Endothelial cell of umbilical vein (primary cell): ENCODE results near the gene LMTK2. TPM values are rescaled to one million over a fixed set of nuclear protein-coding genes. Genes with fewer than 3 reads are reported as not detected.
A peak's percentile ranks its signal among the peaks of the same experiment; 100 is the strongest.

Source experiments
- BruUV-seq: library from RNA; stranded (reverse); fragments of 400-500 nt; replicated peaks from 2 replicates; lab custom pipeline; 2021; lab: Mats Ljungman, UMichigan
- CTCF ChIA-PET: fragments of 300-600, 350-600 bp; sonication (Branson Sonifier 250); formaldehyde crosslinking; loops from one replicate; lab custom pipeline; 2021; ENCODE audit warnings: antibody characterized with exemption, inconsistent platforms; lab: Charles Lee
- POLR2A ChIA-PET: fragments of 300-600, 350-600 bp; sonication (Branson Sonifier 250); formaldehyde crosslinking; loops from one replicate; lab custom pipeline; 2021; ENCODE audit warnings: antibody characterized with exemption, inconsistent platforms; lab: Charles Lee
- DNase-seq: peaks from one replicate; pipeline ENCODE4 v3.0.0-alpha.2; 2011; ENCODE audit warnings: low read depth, low spot score
- FAIRE-seq: peaks from 2 replicates; lab custom pipeline; 2011; peaks lifted over from hg19 to GRCh38; lab: Jason Lieb, UNC
- H2AFZ ChIP-seq: 2 replicates; pipeline ENCODE4 v1.6.0; 2012; ENCODE audit warnings: low read depth, low read length, control low read depth, inconsistent platforms
- H3K27ac ChIP-seq: 2 replicates; pipeline ENCODE4 v1.5.1; 2011; ENCODE audit warnings: low read depth, mild to moderate bottlenecking, control low read depth, low read length, moderate library complexity; ENCODE audit not compliant: insufficient read depth
- H3K27me3 ChIP-seq, 2 experiments: 2 replicates each; pipeline versions ENCODE4 v1.6.0 to v1.6.1; 2011; ENCODE audit warnings: low read length in 2 of 2, mixed read lengths in 1 of 2; ENCODE audit not compliant: control insufficient read depth in 2 of 2, insufficient read depth in 2 of 2
- H3K36me3 ChIP-seq, 2 experiments: 2 replicates in 1 of 2; 3 replicates in 1 of 2; pipeline ENCODE4 v1.5.1; 2011; ENCODE audit warnings: low read length in 2 of 2, mild to moderate bottlenecking in 1 of 2, moderate library complexity in 1 of 2; ENCODE audit not compliant: control insufficient read depth in 2 of 2, insufficient read depth in 2 of 2; ENCODE audit errors: extremely low read depth in 1 of 2
- H3K4me1 ChIP-seq: 3 replicates; pipeline ENCODE4 v1.5.1; 2011; ENCODE audit warnings: mild to moderate bottlenecking, low read length; ENCODE audit not compliant: control insufficient read depth, insufficient read depth; ENCODE audit errors: extremely low read depth
- H3K4me2 ChIP-seq: 2 replicates; pipeline ENCODE4 v1.6.1; 2011; ENCODE audit warnings: low read length, control low read depth, mixed read lengths; ENCODE audit not compliant: insufficient read depth
- H3K4me3 ChIP-seq, 3 experiments: fragments of 200-600 bp in 1 of 3; sonication (generic), shearing (Covaris generic) in 1 of 3; replicated peaks in 1 of 3; 2 replicates each; pipeline ENCODE4 v1.5.1; 2011 to 2016; ENCODE audit warnings: control low read depth in 3 of 3, low read length in 3 of 3, mild to moderate bottlenecking in 2 of 3, inconsistent platforms in 1 of 3, low read depth in 1 of 3, moderate library complexity in 1 of 3; ENCODE audit not compliant: insufficient read depth in 1 of 3
- H3K79me2 ChIP-seq: 2 replicates; pipeline ENCODE4 v1.6.0; 2012; ENCODE audit warnings: low read length, inconsistent platforms; ENCODE audit not compliant: control insufficient read depth, insufficient read depth
- H3K9ac ChIP-seq: replicated peaks from 2 replicates; pipeline ENCODE3; 2011; ENCODE audit warnings: low read length, control low read depth; ENCODE audit not compliant: insufficient read depth; ENCODE audit errors: extremely low read depth
- H3K9me1 ChIP-seq: replicated peaks from 3 replicates; pipeline ENCODE4 v1.6.0; 2011; ENCODE audit warnings: mild to moderate bottlenecking, low read length; ENCODE audit not compliant: control insufficient read depth, insufficient read depth; ENCODE audit errors: extremely low read depth
- H3K9me3 ChIP-seq: replicated peaks from 2 replicates; pipeline ENCODE4 v1.5.1; 2012; ENCODE audit warnings: low read length, inconsistent platforms; ENCODE audit not compliant: control insufficient read depth, insufficient read depth
- H4K20me1 ChIP-seq: replicated peaks from 2 replicates; pipeline ENCODE3; 2011; ENCODE audit warnings: mild to moderate bottlenecking, low read length; ENCODE audit not compliant: control insufficient read depth, insufficient read depth; ENCODE audit errors: extremely low read depth
- EZH2 ChIP-seq: IDR thresholded peaks from 2 replicates; pipeline ENCODE4 v1.6.1; 2012; ENCODE audit warnings: borderline replicate concordance, low read depth, mild to moderate bottlenecking, moderate library complexity, low read length, inconsistent platforms; ENCODE audit not compliant: severe bottlenecking
- FOS ChIP-seq: IDR thresholded peaks from 2 replicates; pipeline ENCODE4 v1.6.1; 2011; ENCODE audit warnings: mild to moderate bottlenecking, low read length, moderate library complexity, borderline replicate concordance; ENCODE audit not compliant: insufficient read depth
- GATA2 ChIP-seq: IDR thresholded peaks from 2 replicates; pipeline ENCODE4 v1.7.0; 2011; ENCODE audit warnings: low read depth, mild to moderate bottlenecking, moderate library complexity, mixed read lengths, low read length; ENCODE audit not compliant: insufficient read length, insufficient read depth
- JUN ChIP-seq: IDR thresholded peaks from 2 replicates; pipeline ENCODE4 v1.6.1; 2011; ENCODE audit warnings: borderline replicate concordance, low read depth; ENCODE audit not compliant: insufficient read length, insufficient read depth
- MYC ChIP-seq: IDR thresholded peaks from one replicate; pipeline ENCODE4 v1.6.1; 2011; ENCODE audit warnings: mild to moderate bottlenecking, low read depth, low read length
- POLR2A ChIP-seq: IDR thresholded peaks from 2 replicates; pipeline ENCODE4 v1.6.1; 2012; ENCODE audit warnings: low read depth, mild to moderate bottlenecking, control low read depth, low read length
- POLR2AphosphoS5 ChIP-seq: IDR thresholded peaks from 2 replicates; pipeline ENCODE4 v1.6.1; 2012; ENCODE audit warnings: low read depth, mild to moderate bottlenecking, control low read depth, low read length, moderate library complexity; ENCODE audit not compliant: insufficient read depth
- dilution Hi-C: fragments of 300-500 bp; cut with MboI; formaldehyde crosslinking; loops from one replicate; pipeline ENCODE4 v1.15.0; 2019; ENCODE audit warnings: low sequenced_read_pairs; ENCODE audit not compliant: extremely low pct_ligation_motif_present
- intact Hi-C: fragments of 100-400 bp; cut with micrococcal nuclease; formaldehyde crosslinking; loops from one replicate; pipeline ENCODE4 v1.10.0; 2022
- polyA plus RNA-seq, 4 experiments: library from polyadenylated mRNA; depleted of rRNA in 3 of 4; stranded (reverse) in 3 of 4; unstranded in 1 of 4; fragments of >200 nt; gene quantifications; 2 replicates each; pipeline versions ENCODE4 v1.2.1 to v1.2.3, GENCODE V29; 2011 to 2012; ENCODE audit warnings: missing spikeins in 1 of 4
- total RNA-seq: library from RNA; stranded (reverse); gene quantifications from 2 replicates; pipeline ENCODE4 v1.2.3, GENCODE V29; 2021
- TF ChIP-seq, protein P1 (sequence below), 2 donors: IDR thresholded peaks; 1 replicate in 1 of 2; 2 replicates in 1 of 2; pipeline ENCODE4 v1.5.1; 2011; ENCODE audit warnings: low read length in 2 of 2, mild to moderate bottlenecking in 2 of 2, moderate library complexity in 2 of 2, control low read depth in 1 of 2, inconsistent platforms in 1 of 2, low read depth in 1 of 2; ENCODE audit not compliant: insufficient read depth in 1 of 2; ENCODE audit errors: extremely low read depth in 1 of 2
- TF ChIP-seq, protein P2 (sequence below): IDR thresholded peaks from 2 replicates; pipeline ENCODE4 v1.6.1; 2011; ENCODE audit not compliant: insufficient read depth, insufficient read length

LMTK2 gene
- total and polyA plus RNA-seq, 2 donors (not counting 3 experiments of a cell fraction or from before 2014, with no cell fraction given) = 5.9 to 13.8 TPM

DNA sequence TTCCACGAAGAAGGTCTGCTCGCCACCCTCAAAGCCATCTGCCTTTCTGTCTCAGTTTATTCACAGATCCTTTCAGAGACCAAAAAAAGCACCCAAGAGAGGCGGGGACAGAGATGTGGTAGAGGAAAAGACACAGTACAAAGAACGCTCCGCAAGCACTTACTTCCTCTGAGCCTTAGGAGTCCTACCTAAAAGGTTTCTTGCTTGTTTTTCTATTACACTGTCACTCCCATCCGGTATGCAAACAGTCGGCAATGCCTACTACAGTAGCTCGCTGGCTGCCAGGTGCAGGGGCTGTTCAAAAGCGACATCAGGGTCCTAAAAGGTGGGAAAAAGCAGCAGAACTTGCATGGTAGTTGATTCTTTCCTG, 144.6 kb downstream of the LMTK2 start:
- no peak for TF ChIP-seq JUN
- TF ChIP-seq MYC = no peak
- TF ChIP-seq GATA2 = no peak
- TF ChIP-seq, protein P1, sequence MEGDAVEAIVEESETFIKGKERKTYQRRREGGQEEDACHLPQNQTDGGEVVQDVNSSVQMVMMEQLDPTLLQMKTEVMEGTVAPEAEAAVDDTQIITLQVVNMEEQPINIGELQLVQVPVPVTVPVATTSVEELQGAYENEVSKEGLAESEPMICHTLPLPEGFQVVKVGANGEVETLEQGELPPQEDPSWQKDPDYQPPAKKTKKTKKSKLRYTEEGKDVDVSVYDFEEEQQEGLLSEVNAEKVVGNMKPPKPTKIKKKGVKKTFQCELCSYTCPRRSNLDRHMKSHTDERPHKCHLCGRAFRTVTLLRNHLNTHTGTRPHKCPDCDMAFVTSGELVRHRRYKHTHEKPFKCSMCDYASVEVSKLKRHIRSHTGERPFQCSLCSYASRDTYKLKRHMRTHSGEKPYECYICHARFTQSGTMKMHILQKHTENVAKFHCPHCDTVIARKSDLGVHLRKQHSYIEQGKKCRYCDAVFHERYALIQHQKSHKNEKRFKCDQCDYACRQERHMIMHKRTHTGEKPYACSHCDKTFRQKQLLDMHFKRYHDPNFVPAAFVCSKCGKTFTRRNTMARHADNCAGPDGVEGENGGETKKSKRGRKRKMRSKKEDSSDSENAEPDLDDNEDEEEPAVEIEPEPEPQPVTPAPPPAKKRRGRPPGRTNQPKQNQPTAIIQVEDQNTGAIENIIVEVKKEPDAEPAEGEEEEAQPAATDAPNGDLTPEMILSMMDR (IDR thresholded peaks at IDR 0.05; ENCODE audit: extremely low read depth in 1 of 2, insufficient read depth in 1 of 2, low read depth in 1 of 2, low read length in 2 of 2) = no peak
- no peak for TF ChIP-seq EZH2
- TF ChIP-seq FOS = no peak
- TF ChIP-seq, protein P2, sequence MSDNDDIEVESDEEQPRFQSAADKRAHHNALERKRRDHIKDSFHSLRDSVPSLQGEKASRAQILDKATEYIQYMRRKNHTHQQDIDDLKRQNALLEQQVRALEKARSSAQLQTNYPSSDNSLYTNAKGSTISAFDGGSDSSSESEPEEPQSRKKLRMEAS = no peak
- TF ChIP-seq POLR2AphosphoS5 = no peak
- no peak for TF ChIP-seq POLR2A
- ChIA-PET POLR2A (interaction anchor here (0.8 kb wide), 1 partner anchor 14 kb away, joined by 3 read pairs; no protein-coding TSS in a partner anchor), CTCF (interaction anchor here (1.0 to 1.5 kb wide), 3 partner anchors 10 to 32 kb away, joined by 3 to 7 read pairs (median 4); no protein-coding TSS in a partner anchor)
- H3K4me3 ChIP-seq = peak overlapping the region; percentile 53 to 96 (median 65)
- H3K9ac ChIP-seq = peak overlapping the region; percentile 81
- no peak overlapping the region for H2AFZ ChIP-seq
- peak overlapping the region; percentile 64 for H3K4me2 ChIP-seq
- no peaks in the 10 kb centered on the region for H3K9me3 ChIP-seq
- intact Hi-C loops (loop anchor here (1.0 to 2.0 kb wide), 2 partner anchors 15 to 150 kb away; partner anchors contain the start of gene BAIAP2L1), dilution Hi-C loops (no loop called here)
- H3K9me1 ChIP-seq = no peaks in the 10 kb centered on the region
- no peaks in the 10 kb centered on the region for H4K20me1 ChIP-seq
- peak overlapping the region; percentile 58 for H3K27ac ChIP-seq
- no peaks in the 10 kb centered on the region for H3K36me3 ChIP-seq
- BruUV-seq = TSS peak; percentile 44
- DNase-seq (no peak), FAIRE-seq (peak; percentile 52)
- no peaks in the 10 kb centered on the region for H3K27me3 ChIP-seq
- peaks cover 40% of the 10 kb centered on the region for H3K79me2 ChIP-seq
- peaks cover 43% of the 10 kb centered on the region for H3K4me1 ChIP-seq
